Subcutaneous abdominal adipose tissue (tissue), 5 donors: ENCODE results near the gene SLC22A4.

Experiments
- H3K27ac ChIP-seq: one replicate; pipeline ENCODE4 v1.7.0; 2013; ENCODE audit warnings: low read depth, mild to moderate bottlenecking, inconsistent platforms, low read length, moderate library complexity
- H3K27me3 ChIP-seq, 5 donors: one replicate each; pipeline ENCODE4 v1.7.0; 2013; ENCODE audit warnings: low read length in 5 of 5, inconsistent platforms in 1 of 5; ENCODE audit not compliant: control insufficient read depth in 5 of 5, insufficient read depth in 4 of 5
- H3K36me3 ChIP-seq, 5 donors: one replicate each; pipeline ENCODE4 v1.7.0; 2013; ENCODE audit warnings: low read length in 5 of 5; ENCODE audit not compliant: control insufficient read depth in 5 of 5, insufficient read depth in 5 of 5
- H3K4me1 ChIP-seq, 5 donors: one replicate each; pipeline ENCODE4 v1.7.0; 2013; ENCODE audit warnings: low read length in 5 of 5, mild to moderate bottlenecking in 3 of 5, moderate library complexity in 1 of 5; ENCODE audit not compliant: control insufficient read depth in 5 of 5, insufficient read depth in 5 of 5
- H3K4me3 ChIP-seq, 5 donors: one replicate each; pipeline ENCODE4 v1.7.0; 2013; ENCODE audit warnings: low read length in 5 of 5, low read depth in 1 of 5
- H3K9ac ChIP-seq, 5 donors: one replicate each; pipeline ENCODE4 v1.7.0; 2013; ENCODE audit warnings: low read length in 5 of 5, mild to moderate bottlenecking in 4 of 5, moderate library complexity in 3 of 5
- H3K9me3 ChIP-seq, 5 donors: one replicate each; pipeline ENCODE4 v1.7.0; 2013; ENCODE audit warnings: low read length in 5 of 5; ENCODE audit not compliant: control insufficient read depth in 5 of 5
- donor health status: healthy.
- donor health status: healthy.
- donor health status: healthy.
- donor health status: healthy.
- donor health status: healthy.

The SLC22A4 gene

DNA sequence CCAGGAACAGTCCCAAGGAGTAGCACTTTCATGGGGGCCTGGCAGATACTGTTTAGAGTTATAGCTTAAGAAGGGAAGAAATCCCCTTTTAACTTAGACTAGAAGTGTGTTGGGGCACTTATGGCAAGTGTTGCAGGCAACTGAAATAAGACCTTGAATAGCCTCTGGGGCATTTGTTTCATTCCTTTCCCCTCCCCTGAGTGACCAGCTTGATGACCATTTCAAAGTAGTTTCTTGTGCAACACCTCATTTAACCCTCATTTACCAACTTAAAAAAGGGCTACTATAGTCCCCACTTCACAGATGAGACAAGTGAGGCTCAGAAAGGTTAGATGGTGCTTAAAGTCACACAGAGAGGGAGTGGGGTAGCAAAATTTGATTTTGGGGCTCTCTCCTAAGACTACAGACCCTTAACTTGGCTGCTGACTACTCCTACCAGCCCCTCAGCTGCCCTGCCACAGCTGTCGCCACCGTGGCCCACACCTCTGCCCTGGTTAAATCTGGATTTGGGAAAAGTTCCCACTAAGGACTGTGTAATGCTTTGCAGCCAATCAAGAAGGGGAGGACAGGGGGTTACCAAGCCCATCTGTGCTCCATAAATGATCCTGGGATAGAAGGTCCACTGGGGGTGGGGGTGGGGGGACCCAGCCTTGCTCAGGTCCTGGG, 31.2 kb upstream of the SLC22A4 start:
- Histone ChIP-seq H3K27ac (peak overlapping the region; percentile 50), H3K9ac (no peak overlapping the region), H3K4me1 (peaks cover 6 to 82% (median 46%) of the 10 kb centered on the region in 5 donors), H3K36me3 (peaks cover 0 to 11% (median 0%) of the 10 kb centered on the region in 5 donors), H3K27me3 (peaks cover 0 to 5% (median 0%) of the 10 kb centered on the region in 5 donors), H3K4me3 (no peak overlapping the region), H3K9me3 (no peaks in the 10 kb centered on the region)

GRCh38 chr5:132263548-132264261, 30.5 kb upstream of the SLC22A4 start:
- Histone ChIP-seq H3K36me3 (peaks cover 0 to 11% (median 0%) of the 10 kb centered on the region in 5 donors), H3K27me3 (peaks cover 0 to 3% (median 0%) of the 10 kb centered on the region in 5 donors), H3K4me1 (peaks cover 6 to 75% (median 41%) of the 10 kb centered on the region in 5 donors), H3K9me3 (no peaks in the 10 kb centered on the region), H3K27ac (peak overlapping the region; percentile 50), H3K9ac (no peak overlapping the region), H3K4me3 (no peak overlapping the region)

- Histone ChIP-seq H3K27ac (peak overlapping the region; percentile 77), H3K9me3 (no peaks in the 10 kb centered on the region), H3K27me3 (peaks cover 0 to under 1% (median 0%) of the 10 kb centered on the region in 5 donors), H3K36me3 (peaks cover 0 to 11% (median 0%) of the 10 kb centered on the region in 5 donors), H3K4me3 (no peak overlapping the region), H3K4me1 (peaks cover 6 to 65% (median 35%) of the 10 kb centered on the region in 5 donors), H3K9ac (peak overlapping the region in 2 of 5 donors; percentile 15 to 40)
Observed at GRCh38 chr5:132264546-132265335, 29.5 kb upstream of the SLC22A4 start.

DNA sequence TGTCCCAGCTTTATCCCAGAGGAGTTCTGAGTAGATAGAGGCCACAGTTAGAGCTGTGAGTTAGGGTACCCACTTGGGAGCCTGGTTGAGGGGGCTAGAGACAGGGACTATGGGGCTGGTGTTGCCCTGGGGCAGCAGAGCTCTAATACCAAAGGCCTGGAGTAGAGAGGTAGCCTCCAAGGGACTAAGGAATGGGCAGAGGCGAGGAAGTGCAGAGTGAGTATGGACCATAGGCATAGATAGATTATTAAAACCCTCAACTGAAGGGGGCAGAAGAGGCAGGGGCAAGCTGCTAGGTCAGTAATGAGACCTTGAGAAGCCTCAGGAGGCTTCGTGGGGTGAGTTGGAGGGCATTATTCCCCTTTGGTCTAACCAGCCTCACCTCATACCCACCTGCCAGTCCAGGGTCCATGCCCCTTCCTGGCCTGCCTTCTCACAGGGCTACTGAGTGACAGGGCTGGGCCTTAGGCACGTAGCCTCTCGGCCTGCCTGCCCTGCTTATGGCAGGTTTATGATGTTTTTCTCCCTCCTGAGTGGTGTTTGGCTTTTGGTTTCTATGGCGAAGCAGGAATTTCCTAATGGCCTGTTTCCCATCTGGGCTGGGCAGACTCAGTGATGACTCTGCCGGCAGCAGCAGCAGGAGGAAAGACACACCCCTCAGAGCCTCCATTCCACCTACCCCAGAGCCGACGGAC, 28.7 kb upstream of the SLC22A4 start:
- Histone ChIP-seq H3K27me3 (no peaks in the 10 kb centered on the region), H3K4me3 (peak overlapping the region in 1 of 5 donors; percentile 4), H3K27ac (peak overlapping the region; percentile 77), H3K4me1 (peaks cover 6 to 57% (median 28%) of the 10 kb centered on the region in 5 donors), H3K9me3 (no peaks in the 10 kb centered on the region), H3K36me3 (peaks cover 0 to 11% (median 0%) of the 10 kb centered on the region in 5 donors), H3K9ac (peak overlapping the region in 2 of 5 donors; percentile 15 to 40)

DNA sequence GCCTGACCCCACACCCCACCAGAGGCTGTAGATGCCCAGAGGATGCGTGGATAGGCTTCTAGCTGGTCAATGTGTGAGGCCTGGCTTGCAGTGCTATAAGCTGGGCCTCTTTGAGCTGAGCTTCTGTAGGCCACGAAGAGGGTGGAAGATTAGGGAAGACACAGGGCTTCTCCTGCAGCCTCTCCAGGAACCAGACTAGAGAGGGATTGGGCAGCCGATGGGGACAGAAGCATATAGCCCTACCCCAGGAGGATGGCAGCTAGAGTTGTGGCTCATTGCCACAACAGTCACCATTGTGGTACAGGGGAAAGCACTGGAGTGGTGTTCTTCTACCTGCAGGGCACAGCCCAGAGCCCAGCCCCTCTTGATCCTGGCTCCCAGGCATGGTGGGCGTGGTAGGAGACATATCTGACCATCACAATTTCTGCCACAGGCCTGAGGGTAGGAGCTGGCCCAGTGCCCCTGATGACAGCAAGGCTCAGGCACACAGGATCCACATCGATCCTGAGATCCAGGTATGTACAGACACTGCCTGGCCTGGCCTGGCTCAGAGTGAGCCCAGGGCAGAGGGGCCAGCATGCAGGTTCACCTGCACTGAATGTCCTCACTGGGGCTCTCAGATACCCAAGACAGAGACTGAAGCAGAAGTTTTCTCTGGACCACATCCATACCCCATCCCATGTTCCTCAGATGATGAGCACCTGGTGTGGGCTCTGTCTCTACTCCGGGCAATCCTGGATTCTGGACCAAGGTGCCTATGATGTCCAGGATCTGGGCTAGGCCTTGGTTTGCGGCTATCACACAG, 28.0 kb upstream of the SLC22A4 start:
- H3K27ac ChIP-seq, result peak overlapping the region; percentile 77
- H3K36me3 ChIP-seq, result peaks cover 0 to 12% (median 2%) of the 10 kb centered on the region in 5 donors

GRCh38 chr5:132266836-132267160, 27.4 kb upstream of the SLC22A4 start:
- H3K4me1 ChIP-seq, result peaks cover 6 to 44% (median 19%) of the 10 kb centered on the region in 5 donors
- H3K27ac ChIP-seq, result no peak overlapping the region
- peaks cover 0 to 16% (median 2%) of the 10 kb centered on the region in 5 donors for H3K36me3 ChIP-seq
- H3K4me3 ChIP-seq, result no peak overlapping the region
- no peaks in the 10 kb centered on the region for H3K9me3 ChIP-seq
- H3K27me3 ChIP-seq, result no peaks in the 10 kb centered on the region
- H3K9ac ChIP-seq, result no peak overlapping the region

More for the DNA sequence above, 28.0 kb upstream of the SLC22A4 start:
- H3K4me1 ChIP-seq, result peaks cover 6 to 50% (median 21%) of the 10 kb centered on the region in 5 donors
- H3K9ac ChIP-seq, result peak overlapping the region in 2 of 5 donors; percentile 31 to 40
- H3K9me3 ChIP-seq, result no peaks in the 10 kb centered on the region
- no peaks in the 10 kb centered on the region for H3K27me3 ChIP-seq
- peak overlapping the region in 1 of 5 donors; percentile 13 for H3K4me3 ChIP-seq

DNA sequence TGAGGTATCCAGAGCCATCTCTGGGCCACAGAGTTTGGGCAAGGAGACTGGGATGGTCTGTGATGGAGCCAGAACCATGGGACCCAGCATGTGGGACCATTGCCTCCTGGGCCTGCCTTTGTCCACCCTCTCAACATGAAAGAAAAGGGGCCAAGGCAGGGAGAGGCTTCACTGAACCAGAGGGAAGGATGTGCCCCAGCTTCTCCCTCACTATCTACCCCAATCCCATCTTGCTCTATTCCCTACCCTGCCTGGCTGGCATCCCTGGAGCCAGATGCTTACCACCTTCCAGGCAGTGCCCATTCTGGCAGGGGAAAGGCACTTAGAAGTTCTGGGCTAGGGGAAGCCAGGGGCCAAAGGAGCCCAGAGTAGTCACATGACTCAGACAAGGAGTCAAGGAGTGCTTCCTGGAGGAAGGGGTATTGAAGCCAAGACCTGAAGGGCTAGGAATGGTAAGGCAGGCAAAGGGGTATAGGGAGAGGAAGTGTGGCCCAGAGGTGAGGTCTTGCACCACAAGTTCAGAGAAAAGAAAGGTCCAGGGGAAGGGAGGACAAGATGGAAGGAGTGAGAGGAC, 26.9 kb upstream of the SLC22A4 start:
- H3K27ac ChIP-seq, result no peak overlapping the region
- no peaks in the 10 kb centered on the region for H3K9me3 ChIP-seq
- no peaks in the 10 kb centered on the region for H3K27me3 ChIP-seq
- H3K9ac ChIP-seq, result peak overlapping the region in 1 of 5 donors; percentile 7
- H3K36me3 ChIP-seq, result peaks cover 0 to 20% (median 5%) of the 10 kb centered on the region in 5 donors
- H3K4me1 ChIP-seq, result peaks cover 6 to 39% (median 19%) of the 10 kb centered on the region in 5 donors
- H3K4me3 ChIP-seq, result no peak overlapping the region

DNA sequence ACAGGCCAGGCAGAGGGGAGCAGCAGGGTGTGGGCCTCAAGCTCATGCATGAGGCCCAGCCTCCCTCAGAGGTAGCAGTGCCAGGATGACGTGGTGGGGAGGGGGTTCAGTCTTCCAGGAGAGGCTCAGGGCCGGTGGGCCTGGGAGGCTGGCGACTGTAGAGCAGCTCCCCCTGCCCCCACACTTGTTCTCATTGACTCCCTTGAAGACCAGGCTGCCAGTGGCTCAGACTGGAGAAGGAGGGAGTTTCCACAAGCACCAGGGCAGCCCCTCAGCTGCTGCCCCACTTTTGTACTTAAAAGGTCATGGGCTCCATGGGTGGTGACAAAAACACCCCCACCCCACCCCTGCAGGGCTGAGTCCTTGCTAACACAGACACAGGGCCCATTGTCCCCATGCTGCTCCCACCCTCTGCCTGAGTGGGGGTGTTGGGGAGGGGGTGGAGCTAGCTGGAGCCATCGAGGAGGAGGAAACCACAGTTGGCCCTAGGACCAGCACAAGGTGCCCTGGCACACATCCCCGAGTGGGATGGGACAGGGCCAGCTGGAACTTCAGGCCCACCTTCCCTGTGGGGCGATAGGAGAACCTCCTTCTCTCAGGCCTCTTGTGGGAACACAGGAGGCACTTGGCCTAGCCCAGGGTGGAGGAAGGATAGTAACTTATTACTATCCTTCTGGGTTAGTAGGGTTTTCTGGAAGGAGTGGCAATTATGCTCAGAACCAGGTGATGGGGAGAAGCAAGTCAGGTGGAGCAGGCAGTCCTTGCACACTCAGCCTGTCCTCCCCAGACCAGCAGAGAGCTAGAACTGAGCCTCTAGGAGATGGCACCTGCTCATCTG, 26.0 kb upstream of the SLC22A4 start:
- no peak overlapping the region for H3K9ac ChIP-seq
- peaks cover 6 to 38% (median 24%) of the 10 kb centered on the region in 5 donors for H3K4me1 ChIP-seq
- peaks cover 0 to 21% (median 6%) of the 10 kb centered on the region in 5 donors for H3K36me3 ChIP-seq

More for the DNA sequence above, 26.0 kb upstream of the SLC22A4 start:
- Histone ChIP-seq H3K4me3 (no peak overlapping the region), H3K9me3 (no peaks in the 10 kb centered on the region), H3K27me3 (peaks cover 0 to 3% (median 0%) of the 10 kb centered on the region in 5 donors), H3K27ac (no peak overlapping the region)
